Memory B cell (primary cell): ENCODE data around the gene NOS1AP.
"Not testable (repeated sequence)": the region's sequence is repeated elsewhere in the genome, so short reads cannot be mapped to it uniquely, and the experiment has no call there.

Experiments used
- ATAC-seq: fragments of 150-1000 bp; cut with Tn5 transposase; 2 replicates; pipeline ENCODE4 v1.10.0; 2021; ENCODE audit warnings: low read depth, mild to moderate bottlenecking, moderate library complexity
- DNase-seq, 2 donors: peaks; one replicate each; pipeline ENCODE4 v3.0.0; 2022; ENCODE audit warnings: low spot score in 2 of 2
- H3K27ac Mint-ChIP-seq: one replicate; pipeline ENCODE4 v1.8.0; 2022; ENCODE audit warnings: mild to moderate bottlenecking, moderate library complexity, mixed read lengths
- H3K27me3 Mint-ChIP-seq: one replicate; pipeline ENCODE4 v1.8.0; 2022; ENCODE audit warnings: mixed read lengths
- H3K36me3 Mint-ChIP-seq: one replicate; pipeline ENCODE4 v1.8.0; 2022; ENCODE audit warnings: mild to moderate bottlenecking, mixed read lengths
- H3K4me1 Mint-ChIP-seq: one replicate; pipeline ENCODE4 v1.8.0; 2022; ENCODE audit warnings: mixed read lengths
- H3K4me3 Mint-ChIP-seq: one replicate; pipeline ENCODE4 v1.8.0; 2022; ENCODE audit warnings: mild to moderate bottlenecking, moderate library complexity, mixed read lengths
- H3K9me3 Mint-ChIP-seq: one replicate; pipeline ENCODE4 v1.8.0; 2022; ENCODE audit warnings: mixed read lengths

Gene NOS1AP

GRCh38 chr1:162165528-162165927, 96.0 kb downstream of the NOS1AP start:
- Mint-ChIP-seq H3K27me3 (peaks cover 11% of the 10 kb centered on the region), H3K9me3 (peaks cover 2% of the 10 kb centered on the region)

DNA sequence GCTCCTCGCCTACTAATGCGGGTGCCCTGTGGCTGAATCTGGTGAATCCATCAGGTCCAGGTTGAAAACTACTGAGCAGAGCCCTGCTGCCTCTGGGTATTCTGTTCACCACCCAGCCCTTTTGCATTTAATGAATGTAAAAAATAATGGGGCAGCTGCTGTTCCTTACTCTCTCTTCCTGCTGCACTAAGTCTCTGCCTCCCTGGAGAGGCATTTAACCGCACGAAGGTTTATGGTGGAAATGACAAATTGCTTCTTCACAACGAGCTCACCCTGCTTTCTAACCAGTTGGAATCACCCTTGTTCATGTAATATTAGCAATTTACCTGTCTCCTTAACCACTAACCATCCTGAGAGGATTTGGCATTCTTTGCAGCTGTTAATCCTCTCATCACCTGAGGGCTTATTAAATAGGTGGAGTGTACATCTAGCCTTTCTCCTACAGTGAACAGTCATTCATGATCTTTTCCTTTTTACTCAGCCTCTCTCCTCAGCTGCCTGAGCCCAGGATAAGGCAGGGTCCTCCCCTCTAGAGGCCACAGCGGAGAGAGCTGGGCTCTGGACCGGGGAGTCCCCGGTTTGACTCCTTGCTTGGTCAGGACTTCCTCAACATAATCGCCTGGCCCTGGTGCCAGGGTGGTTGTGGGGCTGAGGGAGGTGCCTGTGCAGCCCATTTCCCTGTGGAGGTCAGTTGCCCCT, 97.6 kb downstream of the NOS1AP start:
- Mint-ChIP-seq H3K4me1 (no peaks in the 10 kb centered on the region), H3K9me3 (no peaks in the 10 kb centered on the region), H3K27me3 (peaks cover 10% of the 10 kb centered on the region), H3K4me3 (no peak overlapping the region), H3K36me3 (no peaks in the 10 kb centered on the region), H3K27ac (no peak overlapping the region)
- ATAC-seq, result no peak
- DNase-seq, result no peak

More at GRCh38 chr1:162165528-162165927, 96.0 kb downstream of the NOS1AP start:
- no peak for DNase-seq
- H3K4me3 Mint-ChIP-seq, result no peak overlapping the region
- no peaks in the 10 kb centered on the region for H3K36me3 Mint-ChIP-seq
- no peak for ATAC-seq
- no peak overlapping the region for H3K27ac Mint-ChIP-seq
- no peaks in the 10 kb centered on the region for H3K4me1 Mint-ChIP-seq

DNA sequence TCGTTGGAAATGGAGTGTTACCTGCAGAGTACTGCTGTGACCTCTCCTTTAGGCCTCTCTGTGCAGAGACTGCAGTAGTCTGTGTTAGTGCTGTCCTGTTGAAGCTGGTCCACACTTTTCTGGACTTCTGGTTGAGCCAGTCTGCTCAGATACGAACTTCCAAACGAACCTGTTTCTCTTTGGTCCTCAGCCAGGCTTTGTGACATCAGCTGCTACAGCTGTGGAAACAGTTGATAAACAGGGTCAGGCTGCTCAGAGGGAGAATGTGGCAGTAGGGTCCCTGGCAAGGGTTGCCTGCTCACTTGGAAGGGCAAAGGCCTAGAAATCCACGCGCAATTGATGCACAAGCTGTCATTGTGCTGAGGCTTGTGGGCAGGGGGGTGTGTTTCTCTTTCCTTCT, 98.8 kb downstream of the NOS1AP start:
- DNase-seq (no peak), ATAC-seq (no peak)
- no peaks in the 10 kb centered on the region for H3K36me3 Mint-ChIP-seq
- H3K27me3 Mint-ChIP-seq, result peaks cover 10% of the 10 kb centered on the region
- H3K27ac Mint-ChIP-seq, result no peak overlapping the region
- no peaks in the 10 kb centered on the region for H3K4me1 Mint-ChIP-seq
- no peaks in the 10 kb centered on the region for H3K9me3 Mint-ChIP-seq
- no peak overlapping the region for H3K4me3 Mint-ChIP-seq

- Mint-ChIP-seq H3K9me3 (no peaks in the 10 kb centered on the region), H3K4me1 (no peaks in the 10 kb centered on the region), H3K27me3 (peaks cover 7% of the 10 kb centered on the region), H3K4me3 (no peak overlapping the region), H3K36me3 (no peaks in the 10 kb centered on the region), H3K27ac (no peak overlapping the region)
- DNase-seq (no peak), ATAC-seq (no peak)
Measured at GRCh38 chr1:162169031-162169790, 99.7 kb downstream of the NOS1AP start.

DNA sequence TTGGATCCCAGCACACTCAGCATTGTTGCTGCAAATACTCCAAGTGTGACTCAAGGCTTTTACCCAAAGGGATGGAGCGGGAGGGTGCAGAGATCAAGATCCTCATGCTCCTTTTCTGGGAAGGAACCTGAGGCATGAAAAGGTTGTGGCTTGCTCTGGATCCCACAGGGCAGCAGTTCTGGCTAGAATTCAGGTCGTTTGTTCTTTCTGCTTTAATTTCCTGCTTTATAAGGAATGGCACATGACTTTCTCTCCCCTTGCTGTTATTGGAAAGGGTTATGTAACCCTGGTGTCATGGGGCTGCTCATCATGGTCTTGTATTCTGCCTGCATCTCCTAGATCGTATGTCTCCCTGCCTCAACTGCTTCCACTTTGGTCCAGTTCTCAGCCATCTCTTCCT, 101.6 kb downstream of the NOS1AP start:
- H3K36me3 Mint-ChIP-seq, result no peaks in the 10 kb centered on the region
- H3K4me1 Mint-ChIP-seq, result no peaks in the 10 kb centered on the region
- H3K27me3 Mint-ChIP-seq, result peaks cover 5% of the 10 kb centered on the region
- H3K27ac Mint-ChIP-seq, result no peak overlapping the region
- no peak for DNase-seq
- no peaks in the 10 kb centered on the region for H3K9me3 Mint-ChIP-seq
- no peak overlapping the region for H3K4me3 Mint-ChIP-seq
- no peak for ATAC-seq

- Mint-ChIP-seq H3K27ac (no peak overlapping the region), H3K9me3 (no peaks in the 10 kb centered on the region), H3K4me3 (no peak overlapping the region), H3K36me3 (no peaks in the 10 kb centered on the region), H3K27me3 (peaks cover 3% of the 10 kb centered on the region), H3K4me1 (no peaks in the 10 kb centered on the region)
- ATAC-seq, result no peak
- DNase-seq, result no peak
Measured at GRCh38 chr1:162172311-162173102, 103.0 kb downstream of the NOS1AP start.

DNA sequence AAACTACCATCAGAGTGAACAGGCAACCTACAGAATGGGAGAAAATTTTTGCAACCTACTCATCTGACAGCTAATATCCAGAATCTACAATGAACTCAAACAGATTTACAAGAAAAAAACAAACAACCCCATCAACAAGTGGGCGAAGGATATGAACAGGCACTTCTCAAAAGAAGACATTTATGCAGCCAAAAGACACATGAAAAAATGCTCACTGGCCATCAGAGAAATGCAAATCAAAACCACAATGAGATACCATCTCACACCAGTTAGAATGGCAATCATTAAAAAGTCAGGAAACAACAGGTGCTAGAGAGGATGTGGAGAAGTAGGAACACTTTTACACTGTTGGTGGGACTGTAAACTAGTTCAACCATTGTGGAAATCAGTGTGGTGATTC, 104.1 kb downstream of the NOS1AP start:
- H3K36me3 Mint-ChIP-seq, H3K4me3 Mint-ChIP-seq, H3K27me3 Mint-ChIP-seq, DNase-seq, H3K27ac Mint-ChIP-seq, H3K4me1 Mint-ChIP-seq, H3K9me3 Mint-ChIP-seq, ATAC-seq: not testable (repeated sequence)

GRCh38 chr1:162174027-162174426, 104.5 kb downstream of the NOS1AP start:
- H3K36me3 Mint-ChIP-seq, DNase-seq, H3K4me1 Mint-ChIP-seq, ATAC-seq, H3K9me3 Mint-ChIP-seq, H3K27ac Mint-ChIP-seq, H3K27me3 Mint-ChIP-seq, H3K4me3 Mint-ChIP-seq: not testable (repeated sequence)

- DNase-seq, result no peak
- H3K9me3 Mint-ChIP-seq, result no peaks in the 10 kb centered on the region
- H3K4me1 Mint-ChIP-seq, result no peaks in the 10 kb centered on the region
- H3K36me3 Mint-ChIP-seq, result no peaks in the 10 kb centered on the region
- peaks cover 3% of the 10 kb centered on the region for H3K27me3 Mint-ChIP-seq
- no peak overlapping the region for H3K27ac Mint-ChIP-seq
- no peak overlapping the region for H3K4me3 Mint-ChIP-seq
- ATAC-seq, result no peak
Measured at GRCh38 chr1:162175379-162176081, 106.0 kb downstream of the NOS1AP start.

- H3K27ac Mint-ChIP-seq, result no peak overlapping the region
- no peaks in the 10 kb centered on the region for H3K4me1 Mint-ChIP-seq
- ATAC-seq, result no peak
- H3K4me3 Mint-ChIP-seq, result no peak overlapping the region
- no peaks in the 10 kb centered on the region for H3K36me3 Mint-ChIP-seq
- no peak for DNase-seq
- peaks cover 2% of the 10 kb centered on the region for H3K27me3 Mint-ChIP-seq
- H3K9me3 Mint-ChIP-seq, result no peaks in the 10 kb centered on the region
Measured at GRCh38 chr1:162177126-162177525, 107.6 kb downstream of the NOS1AP start.

- no peak overlapping the region for H3K27ac Mint-ChIP-seq
- no peak overlapping the region for H3K4me3 Mint-ChIP-seq
- DNase-seq (no peak), ATAC-seq (no peak)
- no peaks in the 10 kb centered on the region for H3K36me3 Mint-ChIP-seq
- H3K27me3 Mint-ChIP-seq, result peaks cover 2% of the 10 kb centered on the region
- H3K4me1 Mint-ChIP-seq, result no peaks in the 10 kb centered on the region
- no peaks in the 10 kb centered on the region for H3K9me3 Mint-ChIP-seq
Measured at GRCh38 chr1:162178432-162178831, 108.9 kb downstream of the NOS1AP start.

- no peaks in the 10 kb centered on the region for H3K36me3 Mint-ChIP-seq
- no peak for DNase-seq
- H3K27ac Mint-ChIP-seq, result no peak overlapping the region
- no peaks in the 10 kb centered on the region for H3K4me1 Mint-ChIP-seq
- peaks cover 2% of the 10 kb centered on the region for H3K27me3 Mint-ChIP-seq
- ATAC-seq, result no peak
- no peaks in the 10 kb centered on the region for H3K9me3 Mint-ChIP-seq
- no peak overlapping the region for H3K4me3 Mint-ChIP-seq
Measured at GRCh38 chr1:162179121-162179520, 109.6 kb downstream of the NOS1AP start.

- no peak overlapping the region for H3K27ac Mint-ChIP-seq
- no peaks in the 10 kb centered on the region for H3K9me3 Mint-ChIP-seq
- H3K4me1 Mint-ChIP-seq, result no peaks in the 10 kb centered on the region
- no peaks in the 10 kb centered on the region for H3K36me3 Mint-ChIP-seq
- no peak overlapping the region for H3K4me3 Mint-ChIP-seq
- H3K27me3 Mint-ChIP-seq, result peaks cover 2% of the 10 kb centered on the region
- ATAC-seq, result no peak
- no peak for DNase-seq
Measured at GRCh38 chr1:162180813-162181212, 111.3 kb downstream of the NOS1AP start.

GRCh38 chr1:162182090-162182489, 112.6 kb downstream of the NOS1AP start:
- H3K27me3 Mint-ChIP-seq, result peaks cover 4% of the 10 kb centered on the region

More at GRCh38 chr1:162182090-162182489, 112.6 kb downstream of the NOS1AP start:
- ATAC-seq (no peak), DNase-seq (no peak)
- no peak overlapping the region for H3K4me3 Mint-ChIP-seq
- no peak overlapping the region for H3K27ac Mint-ChIP-seq
- peaks cover 2% of the 10 kb centered on the region for H3K9me3 Mint-ChIP-seq
- no peaks in the 10 kb centered on the region for H3K36me3 Mint-ChIP-seq
- H3K4me1 Mint-ChIP-seq, result no peaks in the 10 kb centered on the region
